SK-N-SH (cell line): Measurements from ENCODE around the gene VPS9D1. TPM values are rescaled to one million over a fixed set of nuclear protein-coding genes. Genes with fewer than 3 reads are reported as not detected.

Experiments used
- CTCF ChIA-PET: fragments of 300-600, 350-600 bp; formaldehyde crosslinking; extraction: SDS; loops from one replicate; lab custom pipeline; 2021; lab: Yijun Ruan, JAX
- POLR2A ChIA-PET: fragments of 350-600 bp; sonication (Branson Sonifier 250); formaldehyde crosslinking; extraction: SDS; loops from one replicate; lab custom pipeline; 2020; ENCODE audit warnings: antibody characterized with exemption, inconsistent platforms; lab: Yijun Ruan, JAX
- DNase-seq: peaks from one replicate; pipeline ENCODE4 v3.0.0; 2012
- H2AFZ ChIP-seq: fragments of 200-600 bp; sonication (generic); 2 replicates; pipeline ENCODE4 v1.8.1; 2016; ENCODE audit warnings: antibody characterized with exemption, mild to moderate bottlenecking, low read depth
- H3F3A ChIP-seq: fragments of 200-600 bp; sonication (generic); replicated peaks from 2 replicates; pipeline ENCODE3; 2016; ENCODE audit warnings: antibody characterized with exemption, mild to moderate bottlenecking; ENCODE audit not compliant: insufficient read depth
- H3K27ac ChIP-seq, 2 experiments: fragments of 200-500 bp in 1 of 2; fragments of 200-600 bp in 1 of 2; sonication (Bioruptor generic) in 1 of 2; sonication (generic), shearing (Covaris generic) in 1 of 2; 2 replicates each; pipeline versions ENCODE4 v1.5.1 to v1.6.1; 2014 to 2016; ENCODE audit warnings: low read depth in 2 of 2, inconsistent platforms in 1 of 2, low read length in 1 of 2, mild to moderate bottlenecking in 1 of 2, mixed read lengths in 1 of 2
- H3K27me3 ChIP-seq: fragments of 200-600 bp; sonication (generic), shearing (Covaris generic); 2 replicates; pipeline ENCODE4 v1.6.1; 2016; ENCODE audit warnings: mixed run types; ENCODE audit not compliant: insufficient read depth
- H3K36me3 ChIP-seq, 2 experiments: fragments of 200-500 bp in 1 of 2; fragments of 200-600 bp in 1 of 2; sonication (Bioruptor generic) in 1 of 2; sonication (generic) in 1 of 2; replicated peaks in 1 of 2; 2 replicates each; pipeline versions ENCODE3 to v1.5.1; 2014 to 2016; ENCODE audit warnings: low read length in 1 of 2, mild to moderate bottlenecking in 1 of 2; ENCODE audit not compliant: insufficient read depth in 2 of 2, control insufficient read depth in 1 of 2
- H3K4me1 ChIP-seq, 2 experiments: fragments of 200-500 bp in 1 of 2; fragments of 200-600 bp in 1 of 2; sonication (Bioruptor generic) in 1 of 2; sonication (generic), shearing (Covaris generic) in 1 of 2; 2 replicates each; pipeline versions ENCODE4 v1.5.1 to v1.6.1; 2014 to 2016; ENCODE audit warnings: low read depth in 1 of 2, low read length in 1 of 2, mixed run types in 1 of 2; ENCODE audit not compliant: insufficient read depth in 2 of 2, control insufficient read depth in 1 of 2
- H3K4me2 ChIP-seq: fragments of 200-600 bp; sonication (generic), shearing (Covaris generic); 2 replicates; pipeline ENCODE4 v1.6.1; 2017; ENCODE audit warnings: mixed run types
- H3K4me3 ChIP-seq, 2 experiments: fragments of 200-500 bp in 1 of 2; fragments of 200-600 bp in 1 of 2; sonication (Bioruptor generic) in 1 of 2; sonication (generic), shearing (Covaris generic) in 1 of 2; 2 replicates each; pipeline versions ENCODE4 v1.5.1 to v1.8.1; 2014 to 2016; ENCODE audit warnings: low read depth in 2 of 2, inconsistent platforms in 1 of 2, low read length in 1 of 2, mild to moderate bottlenecking in 1 of 2, mixed read lengths in 1 of 2, moderate library complexity in 1 of 2
- H3K79me2 ChIP-seq: fragments of 200-600 bp; sonication (generic); 2 replicates; pipeline ENCODE4 v1.8.1; 2017; ENCODE audit warnings: mild to moderate bottlenecking; ENCODE audit not compliant: insufficient read depth
- H3K9ac ChIP-seq: fragments of 200-600 bp; sonication (generic); 2 replicates; pipeline ENCODE4 v1.6.1; 2017; ENCODE audit warnings: mixed run types
- H3K9me2 ChIP-seq: fragments of 200-600 bp; sonication (generic); 2 replicates; pipeline ENCODE4 v1.6.1; 2017; ENCODE audit warnings: mixed run types
- H3K9me3 ChIP-seq: fragments of 200-600 bp; sonication (generic); 2 replicates; pipeline ENCODE4 v1.6.1; 2017; ENCODE audit warnings: mixed run types, mild to moderate bottlenecking, moderate library complexity
- H4K20me1 ChIP-seq: fragments of 200-600 bp; sonication (generic); 2 replicates; pipeline ENCODE4 v1.6.1; 2017; ENCODE audit warnings: mild to moderate bottlenecking, mixed run types; ENCODE audit not compliant: insufficient read depth
- EP300 ChIP-seq, 2 experiments: IDR thresholded peaks; 2 replicates each; pipeline versions ENCODE4 v1.4.0 to v1.6.1; 2012; ENCODE audit warnings: borderline replicate concordance in 1 of 2, low read depth in 1 of 2, low read length in 1 of 2
- EZH2phosphoT487 ChIP-seq: fragments of 200-600 bp; sonication (generic); IDR thresholded peaks from 2 replicates; pipeline ENCODE4 v1.6.1; 2017; ENCODE audit warnings: low read depth, mixed run types, mild to moderate bottlenecking, antibody characterized with exemption, moderate library complexity, borderline replicate concordance
- FOXJ3 ChIP-seq: sonication (generic); formaldehyde crosslinking; IDR thresholded peaks from 2 replicates; pipeline ENCODE4 v1.5.1; 2020; ENCODE audit warnings: mild to moderate bottlenecking, missing genetic modification reagents
- FOXM1 ChIP-seq: IDR thresholded peaks from 2 replicates; pipeline ENCODE4 v1.4.0; 2012; ENCODE audit warnings: low read depth, mild to moderate bottlenecking
- GATA2 ChIP-seq: sonication (generic); formaldehyde crosslinking; IDR thresholded peaks from 2 replicates; pipeline ENCODE4 v1.5.0; 2020; ENCODE audit warnings: mild to moderate bottlenecking, missing genetic modification reagents
- MXI1 ChIP-seq: IDR thresholded peaks from 2 replicates; pipeline ENCODE4 v1.6.1; 2012; ENCODE audit warnings: mild to moderate bottlenecking, low read depth, low read length, improper control_type of control experiment
- POLR2AphosphoS5 ChIP-seq: IDR thresholded peaks from 2 replicates; pipeline ENCODE4 v1.6.1; 2012; ENCODE audit warnings: low read depth, low read length
- RXRA ChIP-seq: IDR thresholded peaks from 2 replicates; pipeline ENCODE4 v1.4.0; 2012; ENCODE audit warnings: low read depth, mild to moderate bottlenecking, borderline replicate concordance
- SIN3A ChIP-seq: IDR thresholded peaks from 2 replicates; pipeline ENCODE4 v1.6.1; 2012; ENCODE audit warnings: low read depth, mild to moderate bottlenecking, low read length, moderate library complexity, borderline replicate concordance
- TEAD4 ChIP-seq: IDR thresholded peaks from 2 replicates; pipeline ENCODE4 v1.4.0; 2012; ENCODE audit warnings: mild to moderate bottlenecking, borderline replicate concordance; ENCODE audit not compliant: insufficient read depth
- YY1 ChIP-seq: IDR thresholded peaks from 2 replicates; pipeline ENCODE4 v1.4.0; 2012; ENCODE audit warnings: low read depth, mild to moderate bottlenecking
- whole genome bisulfite sequencing: methylation state at CpG from one replicate; pipeline ENCODE4 v1.1.6; 2017; ENCODE audit warnings: low lambda C conversion rate; 5-methylcytosine and 5-hydroxymethylcytosine counted together
- polyA plus RNA-seq, 3 experiments: library from polyadenylated mRNA; depleted of rRNA; stranded (reverse); fragments of >200 nt; gene quantifications; 2 replicates each; pipeline ENCODE4 v1.2.3, GENCODE V29; 2012
- TF ChIP-seq, protein P1 (sequence below): IDR thresholded peaks from 2 replicates; pipeline ENCODE4 v1.6.1; 2012; ENCODE audit warnings: mild to moderate bottlenecking, low read depth, low read length, moderate library complexity
- TF ChIP-seq, protein P2 (sequence below): IDR thresholded peaks from 2 replicates; pipeline ENCODE4 v1.4.0; 2012; ENCODE audit warnings: low read depth
- TF ChIP-seq, protein P3 (sequence below): fragments of 150-350 bp; IDR thresholded peaks from 2 replicates; pipeline ENCODE4 v1.6.1; 2017; ENCODE audit warnings: antibody characterized with exemption, low read length, low read depth, borderline replicate concordance
- TF ChIP-seq, protein P4 (sequence below): fragments of 150-350 bp; IDR thresholded peaks from 2 replicates; pipeline ENCODE4 v1.6.1; 2016; ENCODE audit warnings: mild to moderate bottlenecking, low read depth, low read length

Gene VPS9D1
- polyA plus RNA-seq, 1 of the 3 experiments (the other 2 are of a cell fraction), result 10.1 TPM

DNA sequence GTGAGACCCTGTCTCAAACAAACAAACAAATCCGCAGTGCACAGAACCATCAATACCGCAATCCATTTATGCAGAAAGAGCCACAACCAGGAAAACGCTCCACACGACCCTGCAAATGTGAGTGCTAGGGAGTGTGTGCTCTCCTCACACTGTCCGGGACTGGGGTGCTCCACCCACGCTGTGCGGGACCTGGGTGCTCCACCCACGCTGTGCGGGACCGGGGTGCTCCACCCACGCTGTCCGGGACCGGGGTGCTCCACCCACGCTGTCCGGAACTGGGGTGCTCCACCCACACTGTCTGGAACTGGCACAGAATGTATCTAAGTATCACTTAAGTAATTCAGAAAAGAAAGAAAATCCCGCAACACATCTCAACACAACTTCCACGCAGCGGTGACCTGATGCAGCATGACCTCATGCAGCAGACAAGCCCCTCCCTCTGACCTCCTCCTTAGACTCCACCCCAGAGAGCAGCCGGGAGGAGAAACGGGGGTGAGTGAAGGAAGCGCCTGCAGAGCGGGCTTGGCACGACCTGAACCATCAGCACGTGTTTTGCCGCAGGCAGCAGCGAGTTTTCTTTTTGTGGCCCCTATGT, 39.1 kb upstream of the VPS9D1 start:
- H3K9ac ChIP-seq, result no peak overlapping the region
- TF ChIP-seq MXI1 (no peak), EZH2phosphoT487 (no peak), SIN3A (no peak), YY1 (no peak), FOXJ3 (CRISPR knock-in tag) (no peak), POLR2AphosphoS5 (no peak), GATA2 (CRISPR knock-in tag) (no peak), FOXM1 (no peak), TEAD4 (no peak), EP300 (IDR thresholded peaks at IDR 0.05; ENCODE audit: borderline replicate concordance in 1 of 2, low read depth in 1 of 2, low read length in 1 of 2) (no peak), RXRA (no peak)
- TF ChIP-seq, protein P1, sequence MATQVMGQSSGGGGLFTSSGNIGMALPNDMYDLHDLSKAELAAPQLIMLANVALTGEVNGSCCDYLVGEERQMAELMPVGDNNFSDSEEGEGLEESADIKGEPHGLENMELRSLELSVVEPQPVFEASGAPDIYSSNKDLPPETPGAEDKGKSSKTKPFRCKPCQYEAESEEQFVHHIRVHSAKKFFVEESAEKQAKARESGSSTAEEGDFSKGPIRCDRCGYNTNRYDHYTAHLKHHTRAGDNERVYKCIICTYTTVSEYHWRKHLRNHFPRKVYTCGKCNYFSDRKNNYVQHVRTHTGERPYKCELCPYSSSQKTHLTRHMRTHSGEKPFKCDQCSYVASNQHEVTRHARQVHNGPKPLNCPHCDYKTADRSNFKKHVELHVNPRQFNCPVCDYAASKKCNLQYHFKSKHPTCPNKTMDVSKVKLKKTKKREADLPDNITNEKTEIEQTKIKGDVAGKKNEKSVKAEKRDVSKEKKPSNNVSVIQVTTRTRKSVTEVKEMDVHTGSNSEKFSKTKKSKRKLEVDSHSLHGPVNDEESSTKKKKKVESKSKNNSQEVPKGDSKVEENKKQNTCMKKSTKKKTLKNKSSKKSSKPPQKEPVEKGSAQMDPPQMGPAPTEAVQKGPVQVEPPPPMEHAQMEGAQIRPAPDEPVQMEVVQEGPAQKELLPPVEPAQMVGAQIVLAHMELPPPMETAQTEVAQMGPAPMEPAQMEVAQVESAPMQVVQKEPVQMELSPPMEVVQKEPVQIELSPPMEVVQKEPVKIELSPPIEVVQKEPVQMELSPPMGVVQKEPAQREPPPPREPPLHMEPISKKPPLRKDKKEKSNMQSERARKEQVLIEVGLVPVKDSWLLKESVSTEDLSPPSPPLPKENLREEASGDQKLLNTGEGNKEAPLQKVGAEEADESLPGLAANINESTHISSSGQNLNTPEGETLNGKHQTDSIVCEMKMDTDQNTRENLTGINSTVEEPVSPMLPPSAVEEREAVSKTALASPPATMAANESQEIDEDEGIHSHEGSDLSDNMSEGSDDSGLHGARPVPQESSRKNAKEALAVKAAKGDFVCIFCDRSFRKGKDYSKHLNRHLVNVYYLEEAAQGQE, result no peak
- TF ChIP-seq, protein P2, sequence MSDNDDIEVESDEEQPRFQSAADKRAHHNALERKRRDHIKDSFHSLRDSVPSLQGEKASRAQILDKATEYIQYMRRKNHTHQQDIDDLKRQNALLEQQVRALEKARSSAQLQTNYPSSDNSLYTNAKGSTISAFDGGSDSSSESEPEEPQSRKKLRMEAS, result no peak
- TF ChIP-seq, protein P3, sequence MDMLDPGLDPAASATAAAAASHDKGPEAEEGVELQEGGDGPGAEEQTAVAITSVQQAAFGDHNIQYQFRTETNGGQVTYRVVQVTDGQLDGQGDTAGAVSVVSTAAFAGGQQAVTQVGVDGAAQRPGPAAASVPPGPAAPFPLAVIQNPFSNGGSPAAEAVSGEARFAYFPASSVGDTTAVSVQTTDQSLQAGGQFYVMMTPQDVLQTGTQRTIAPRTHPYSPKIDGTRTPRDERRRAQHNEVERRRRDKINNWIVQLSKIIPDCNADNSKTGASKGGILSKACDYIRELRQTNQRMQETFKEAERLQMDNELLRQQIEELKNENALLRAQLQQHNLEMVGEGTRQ, result no peak
- TF ChIP-seq, protein P4, sequence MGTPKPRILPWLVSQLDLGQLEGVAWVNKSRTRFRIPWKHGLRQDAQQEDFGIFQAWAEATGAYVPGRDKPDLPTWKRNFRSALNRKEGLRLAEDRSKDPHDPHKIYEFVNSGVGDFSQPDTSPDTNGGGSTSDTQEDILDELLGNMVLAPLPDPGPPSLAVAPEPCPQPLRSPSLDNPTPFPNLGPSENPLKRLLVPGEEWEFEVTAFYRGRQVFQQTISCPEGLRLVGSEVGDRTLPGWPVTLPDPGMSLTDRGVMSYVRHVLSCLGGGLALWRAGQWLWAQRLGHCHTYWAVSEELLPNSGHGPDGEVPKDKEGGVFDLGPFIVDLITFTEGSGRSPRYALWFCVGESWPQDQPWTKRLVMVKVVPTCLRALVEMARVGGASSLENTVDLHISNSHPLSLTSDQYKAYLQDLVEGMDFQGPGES, result no peak
- TF ChIP-seq, all 33 proteins: peak for 0
- Histone ChIP-seq H2AFZ (no peak overlapping the region), H3K4me2 (no peak overlapping the region), H3K36me3 (peaks cover 3 to 10% of the 10 kb centered on the region in 2 experiments), H3K4me1 (no peaks in the 10 kb centered on the region), H3K9me3 (no peaks in the 10 kb centered on the region), H3K4me3 (no peak overlapping the region), H3K27me3 (no peaks in the 10 kb centered on the region), H3K9me2 (no peaks in the 10 kb centered on the region), H3K79me2 (peaks cover 3% of the 10 kb centered on the region; the same call in 1 of the 2 replicates), H3K27ac (no peak overlapping the region), H4K20me1 (no peaks in the 10 kb centered on the region), H3F3A (no peaks in the 10 kb centered on the region)
- CTCF ChIA-PET, result interaction anchor here (1.0 to 14.5 kb wide), 2 partner anchors 23 to 101 kb away, joined by 3 to 162 read pairs; no protein-coding TSS in a partner anchor
- DNase-seq, result no peak
- POLR2A ChIA-PET, result no interaction called here
- WGBS, result 91% methylated on average over 20 of the region's 26 CpGs
